Erythroblast (primary cell): ENCODE measurements around the gene RNF182.

Experiments
- GATA1 ChIP-seq: IDR thresholded peaks from 2 replicates; pipeline ENCODE4 v1.6.1; 2011; ENCODE audit warnings: low read depth, mild to moderate bottlenecking, control low read depth, low read length, moderate library complexity
- POLR2A ChIP-seq: IDR thresholded peaks from 2 replicates; pipeline ENCODE4 v1.6.1; 2011; ENCODE audit warnings: mild to moderate bottlenecking, low read length

- no peak for TF ChIP-seq POLR2A
- no peak for TF ChIP-seq GATA1
These were observed 95.8 kb downstream of the RNF182 start for GRCh38 chr6:14020551-14020950.
